HEK293 (cell line): ENCODE data around the gene MYADML2.
A peak's percentile ranks its signal among the peaks of the same experiment; 100 is the strongest.

Source experiments
- FEZF1 ChIP-seq: fragments of 450-650 bp; formaldehyde crosslinking; IDR thresholded peaks from 2 replicates; pipeline ENCODE4 v1.5.1; 2016; ENCODE audit warnings: missing biosample characterization, missing genetic modification characterization
- GLIS1 ChIP-seq: fragments of 450-650 bp; formaldehyde crosslinking; IDR thresholded peaks from 2 replicates; pipeline ENCODE4 v1.5.1; 2016; ENCODE audit warnings: missing biosample characterization, missing genetic modification characterization
- HIC1 ChIP-seq: fragments of 450-650 bp; formaldehyde crosslinking; IDR thresholded peaks from 2 replicates; pipeline ENCODE4 v1.5.1; 2016; ENCODE audit warnings: missing biosample characterization, missing genetic modification characterization
- MZF1 ChIP-seq: fragments of 450-650 bp; formaldehyde crosslinking; IDR thresholded peaks from 2 replicates; pipeline ENCODE4 v1.5.1; 2017; ENCODE audit warnings: missing biosample characterization, missing genetic modification characterization, borderline replicate concordance
- OSR2 ChIP-seq: fragments of 450-650 bp; formaldehyde crosslinking; IDR thresholded peaks from 2 replicates; pipeline ENCODE4 v1.5.1; 2016; ENCODE audit warnings: missing biosample characterization, missing genetic modification characterization
- OVOL3 ChIP-seq: fragments of 450-650 bp; formaldehyde crosslinking; IDR thresholded peaks from 2 replicates; pipeline ENCODE4 v1.5.1; 2016; ENCODE audit warnings: missing biosample characterization, missing genetic modification characterization
- SALL2 ChIP-seq: fragments of 450-650 bp; formaldehyde crosslinking; IDR thresholded peaks from 2 replicates; pipeline ENCODE4 v1.5.0; 2017; ENCODE audit warnings: missing biosample characterization, mild to moderate bottlenecking, missing genetic modification characterization, borderline replicate concordance
- SCRT1 ChIP-seq: fragments of 450-650 bp; formaldehyde crosslinking; IDR thresholded peaks from 2 replicates; pipeline ENCODE4 v1.5.1; 2016; ENCODE audit warnings: missing biosample characterization, missing genetic modification characterization, borderline replicate concordance
- SP2 ChIP-seq: fragments of 450-650 bp; formaldehyde crosslinking; IDR thresholded peaks from 2 replicates; pipeline ENCODE4 v1.5.1; 2016; ENCODE audit warnings: missing biosample characterization, missing genetic modification characterization
- YY1 ChIP-seq: fragments of 450-650 bp; formaldehyde crosslinking; IDR thresholded peaks from 2 replicates; pipeline ENCODE4 v1.5.1; 2018; ENCODE audit warnings: missing biosample characterization, missing genetic modification characterization
- ZNF146 ChIP-seq: fragments of 450-650 bp; formaldehyde crosslinking; IDR thresholded peaks from 2 replicates; pipeline ENCODE4 v1.5.1; 2016; ENCODE audit warnings: missing biosample characterization, missing genetic modification characterization
- ZNF2 ChIP-seq: fragments of 450-650 bp; formaldehyde crosslinking; IDR thresholded peaks from 2 replicates; pipeline ENCODE4 v1.5.1; 2016; ENCODE audit warnings: missing biosample characterization, missing genetic modification characterization
- ZNF266 ChIP-seq: fragments of 450-650 bp; formaldehyde crosslinking; IDR thresholded peaks from 2 replicates; pipeline ENCODE4 v1.5.1; 2016; ENCODE audit warnings: missing biosample characterization, missing genetic modification characterization, low read depth
- ZNF324 ChIP-seq: fragments of 450-650 bp; formaldehyde crosslinking; IDR thresholded peaks from 2 replicates; pipeline ENCODE4 v1.5.1; 2016; ENCODE audit warnings: missing biosample characterization, missing genetic modification characterization
- ZNF354C ChIP-seq: fragments of 450-650 bp; formaldehyde crosslinking; IDR thresholded peaks from 2 replicates; pipeline ENCODE4 v1.5.1; 2016; ENCODE audit warnings: missing biosample characterization, missing genetic modification characterization, low read depth, borderline replicate concordance
- ZNF37A ChIP-seq: fragments of 450-650 bp; IDR thresholded peaks from 2 replicates; pipeline ENCODE4 v1.5.1; 2018; ENCODE audit warnings: missing biosample characterization, missing genetic modification characterization
- ZNF423 ChIP-seq: fragments of 450-650 bp; formaldehyde crosslinking; IDR thresholded peaks from 2 replicates; pipeline ENCODE4 v1.5.1; 2016; ENCODE audit warnings: missing biosample characterization, missing genetic modification characterization
- ZNF555 ChIP-seq: fragments of 450-650 bp; formaldehyde crosslinking; conservative IDR thresholded peaks from 2 replicates; pipeline ENCODE4 v1.5.1; 2017; ENCODE audit warnings: missing biosample characterization, mild to moderate bottlenecking, missing genetic modification characterization, inconsistent platforms
- ZNF558 ChIP-seq: fragments of 450-650 bp; formaldehyde crosslinking; IDR thresholded peaks from 2 replicates; pipeline ENCODE4 v1.5.1; 2016; ENCODE audit warnings: missing biosample characterization, missing genetic modification characterization
- ZNF561 ChIP-seq: fragments of 450-650 bp; IDR thresholded peaks from 2 replicates; pipeline ENCODE4 v1.5.1; 2018; ENCODE audit warnings: missing biosample characterization, missing genetic modification characterization, borderline replicate concordance
- ZNF596 ChIP-seq: fragments of 450-650 bp; IDR thresholded peaks from 2 replicates; pipeline ENCODE4 v1.5.0; 2018; ENCODE audit warnings: missing biosample characterization, mild to moderate bottlenecking, missing genetic modification characterization, moderate library complexity
- ZNF610 ChIP-seq: fragments of 450-650 bp; formaldehyde crosslinking; IDR thresholded peaks from 2 replicates; pipeline ENCODE4 v1.5.1; 2016; ENCODE audit warnings: missing biosample characterization, missing genetic modification characterization, borderline replicate concordance
- ZNF785 ChIP-seq: fragments of 450-650 bp; formaldehyde crosslinking; IDR thresholded peaks from 2 replicates; pipeline ENCODE4 v1.5.1; 2016; ENCODE audit warnings: missing biosample characterization, missing genetic modification characterization
- TF ChIP-seq, protein P1 (sequence below): fragments of 450-650 bp; formaldehyde crosslinking; IDR thresholded peaks from 2 replicates; pipeline ENCODE4 v1.5.1; 2016; ENCODE audit warnings: missing biosample characterization, missing genetic modification characterization
- TF ChIP-seq, protein P2 (sequence below): fragments of 450-650 bp; formaldehyde crosslinking; IDR thresholded peaks from 2 replicates; pipeline ENCODE4 v1.5.1; 2017; ENCODE audit warnings: missing biosample characterization, mild to moderate bottlenecking, missing genetic modification characterization, moderate library complexity
- TF ChIP-seq, protein P3 (sequence below): fragments of 450-650 bp; formaldehyde crosslinking; IDR thresholded peaks from 2 replicates; pipeline ENCODE4 v1.5.1; 2017; ENCODE audit warnings: missing biosample characterization, missing genetic modification characterization
- TF ChIP-seq, protein P4 (sequence below): fragments of 450-650 bp; formaldehyde crosslinking; IDR thresholded peaks from 2 replicates; pipeline ENCODE4 v1.5.0; 2017; ENCODE audit warnings: missing biosample characterization, missing genetic modification characterization, borderline replicate concordance

The MYADML2 gene

DNA sequence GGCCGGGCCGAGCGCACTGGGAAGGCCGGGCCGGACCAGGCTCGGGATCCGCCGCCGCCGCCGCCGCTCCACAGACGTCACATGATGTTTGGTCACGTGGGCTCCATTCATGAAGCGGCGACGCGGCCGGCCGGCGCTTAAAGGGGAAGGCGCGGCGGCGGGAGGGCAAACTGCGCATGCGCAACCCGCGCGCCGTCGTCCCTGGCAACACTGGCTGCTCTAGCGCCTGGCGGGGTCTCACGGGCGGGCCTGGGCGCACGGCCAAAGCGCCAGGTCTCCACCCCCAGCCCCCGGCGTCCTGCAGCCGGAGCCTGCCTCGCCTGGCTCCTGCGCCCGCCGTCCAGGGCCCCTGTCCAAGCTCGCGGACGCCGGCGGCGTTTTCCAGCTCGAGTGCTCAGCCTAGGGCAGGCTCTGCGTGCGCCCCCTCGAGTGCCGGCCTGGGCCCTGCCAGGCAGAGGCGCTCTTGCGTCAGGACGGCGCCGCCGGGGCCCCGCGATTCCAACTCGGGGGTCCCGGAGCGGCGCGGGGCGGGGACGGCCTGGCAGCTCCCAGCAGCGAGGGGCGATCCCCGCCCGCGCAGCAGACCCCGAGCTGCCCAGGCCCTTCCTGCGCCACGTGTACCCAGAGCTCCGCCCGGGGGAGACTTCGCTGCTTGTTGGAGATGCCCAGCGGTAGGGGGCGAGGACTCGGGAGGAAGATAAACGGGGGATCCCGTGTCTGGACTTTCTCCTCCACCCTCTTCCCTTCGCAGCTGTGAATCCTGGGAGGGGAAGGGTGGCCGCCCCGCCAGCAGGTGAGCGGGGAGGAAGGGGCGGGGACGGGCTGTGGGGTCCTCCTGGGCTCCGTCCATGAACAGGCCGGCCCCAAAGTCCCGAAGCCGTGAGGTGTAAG is 19.1 kb downstream of the MYADML2 start, which contains the start of gene MAFG (continued):
- TF ChIP-seq, protein P1, sequence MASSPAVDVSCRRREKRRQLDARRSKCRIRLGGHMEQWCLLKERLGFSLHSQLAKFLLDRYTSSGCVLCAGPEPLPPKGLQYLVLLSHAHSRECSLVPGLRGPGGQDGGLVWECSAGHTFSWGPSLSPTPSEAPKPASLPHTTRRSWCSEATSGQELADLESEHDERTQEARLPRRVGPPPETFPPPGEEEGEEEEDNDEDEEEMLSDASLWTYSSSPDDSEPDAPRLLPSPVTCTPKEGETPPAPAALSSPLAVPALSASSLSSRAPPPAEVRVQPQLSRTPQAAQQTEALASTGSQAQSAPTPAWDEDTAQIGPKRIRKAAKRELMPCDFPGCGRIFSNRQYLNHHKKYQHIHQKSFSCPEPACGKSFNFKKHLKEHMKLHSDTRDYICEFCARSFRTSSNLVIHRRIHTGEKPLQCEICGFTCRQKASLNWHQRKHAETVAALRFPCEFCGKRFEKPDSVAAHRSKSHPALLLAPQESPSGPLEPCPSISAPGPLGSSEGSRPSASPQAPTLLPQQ (tag by site-specific recombination) = peak; percentile 87
- TF ChIP-seq ZNF555 (tag by site-specific recombination) = no peak
- TF ChIP-seq SCRT1 (tag by site-specific recombination) = no peak
- no peak for TF ChIP-seq SALL2 (tag by site-specific recombination)
- TF ChIP-seq ZNF561 (tag by site-specific recombination) = peak; percentile 98
- no peak for TF ChIP-seq ZNF2 (tag by site-specific recombination)
- TF ChIP-seq ZNF146 (tag by site-specific recombination) = no peak
- TF ChIP-seq SP2 (tag by site-specific recombination) = peak; percentile 39
- no peak for TF ChIP-seq ZNF37A
- no peak for TF ChIP-seq ZNF266 (tag by site-specific recombination)
- TF ChIP-seq ZNF558 (tag by site-specific recombination) = no peak
- TF ChIP-seq ZNF596 (tag by site-specific recombination) = peak; percentile 35; the same call in 1 of the 2 replicates
- TF ChIP-seq ZNF610 = no peak
- TF ChIP-seq, protein P2, sequence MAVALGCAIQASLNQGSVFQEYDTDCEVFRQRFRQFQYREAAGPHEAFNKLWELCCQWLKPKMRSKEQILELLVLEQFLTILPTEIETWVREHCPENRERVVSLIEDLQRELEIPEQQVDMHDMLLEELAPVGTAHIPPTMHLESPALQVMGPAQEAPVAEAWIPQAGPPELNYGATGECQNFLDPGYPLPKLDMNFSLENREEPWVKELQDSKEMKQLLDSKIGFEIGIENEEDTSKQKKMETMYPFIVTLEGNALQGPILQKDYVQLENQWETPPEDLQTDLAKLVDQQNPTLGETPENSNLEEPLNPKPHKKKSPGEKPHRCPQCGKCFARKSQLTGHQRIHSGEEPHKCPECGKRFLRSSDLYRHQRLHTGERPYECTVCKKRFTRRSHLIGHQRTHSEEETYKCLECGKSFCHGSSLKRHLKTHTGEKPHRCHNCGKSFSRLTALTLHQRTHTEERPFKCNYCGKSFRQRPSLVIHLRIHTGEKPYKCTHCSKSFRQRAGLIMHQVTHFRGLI (tag by site-specific recombination) = peak; percentile 42; the same call in 1 of the 2 replicates
- TF ChIP-seq, protein P3, sequence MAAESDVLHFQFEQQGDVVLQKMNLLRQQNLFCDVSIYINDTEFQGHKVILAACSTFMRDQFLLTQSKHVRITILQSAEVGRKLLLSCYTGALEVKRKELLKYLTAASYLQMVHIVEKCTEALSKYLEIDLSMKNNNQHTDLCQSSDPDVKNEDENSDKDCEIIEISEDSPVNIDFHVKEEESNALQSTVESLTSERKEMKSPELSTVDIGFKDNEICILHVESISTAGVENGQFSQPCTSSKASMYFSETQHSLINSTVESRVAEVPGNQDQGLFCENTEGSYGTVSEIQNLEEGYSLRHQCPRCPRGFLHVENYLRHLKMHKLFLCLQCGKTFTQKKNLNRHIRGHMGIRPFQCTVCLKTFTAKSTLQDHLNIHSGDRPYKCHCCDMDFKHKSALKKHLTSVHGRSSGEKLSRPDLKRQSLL (tag by site-specific recombination) = peak; percentile 99
- TF ChIP-seq, protein P4, sequence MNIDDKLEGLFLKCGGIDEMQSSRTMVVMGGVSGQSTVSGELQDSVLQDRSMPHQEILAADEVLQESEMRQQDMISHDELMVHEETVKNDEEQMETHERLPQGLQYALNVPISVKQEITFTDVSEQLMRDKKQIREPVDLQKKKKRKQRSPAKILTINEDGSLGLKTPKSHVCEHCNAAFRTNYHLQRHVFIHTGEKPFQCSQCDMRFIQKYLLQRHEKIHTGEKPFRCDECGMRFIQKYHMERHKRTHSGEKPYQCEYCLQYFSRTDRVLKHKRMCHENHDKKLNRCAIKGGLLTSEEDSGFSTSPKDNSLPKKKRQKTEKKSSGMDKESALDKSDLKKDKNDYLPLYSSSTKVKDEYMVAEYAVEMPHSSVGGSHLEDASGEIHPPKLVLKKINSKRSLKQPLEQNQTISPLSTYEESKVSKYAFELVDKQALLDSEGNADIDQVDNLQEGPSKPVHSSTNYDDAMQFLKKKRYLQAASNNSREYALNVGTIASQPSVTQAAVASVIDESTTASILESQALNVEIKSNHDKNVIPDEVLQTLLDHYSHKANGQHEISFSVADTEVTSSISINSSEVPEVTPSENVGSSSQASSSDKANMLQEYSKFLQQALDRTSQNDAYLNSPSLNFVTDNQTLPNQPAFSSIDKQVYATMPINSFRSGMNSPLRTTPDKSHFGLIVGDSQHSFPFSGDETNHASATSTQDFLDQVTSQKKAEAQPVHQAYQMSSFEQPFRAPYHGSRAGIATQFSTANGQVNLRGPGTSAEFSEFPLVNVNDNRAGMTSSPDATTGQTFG (tag by site-specific recombination) = no peak; the same call in 1 of the 2 replicates
- TF ChIP-seq YY1 (tag by site-specific recombination) = 0 out of 2 replicates have a peak, but pooled peaks have one; percentile 20
- no peak for TF ChIP-seq ZNF423 (tag by site-specific recombination)
- TF ChIP-seq GLIS1 (tag by site-specific recombination) = peak; percentile 70
- TF ChIP-seq FEZF1 = no peak
- no peak for TF ChIP-seq ZNF324 (tag by site-specific recombination)
- TF ChIP-seq MZF1 (tag by site-specific recombination) = no peak
- peak; percentile 36; the same call in 1 of the 2 replicates for TF ChIP-seq HIC1 (tag by site-specific recombination)
- no peak for TF ChIP-seq ZNF354C
- TF ChIP-seq OVOL3 (tag by site-specific recombination) = no peak
- no peak for TF ChIP-seq ZNF785 (tag by site-specific recombination)
- TF ChIP-seq OSR2 (tag by site-specific recombination) = peak; percentile 17; the same call in 1 of the 2 replicates
